GM19239 (cell line): ENCODE data around the gene MED12.

ENCODE experiments used
- DNase-seq: peaks from one replicate; pipeline ENCODE4 v3.0.0; 2011; ENCODE audit warnings: low spot score; ENCODE audit not compliant: insufficient read length
- FAIRE-seq: peaks from 2 replicates; lab custom pipeline; 2011; peaks lifted over from hg19 to GRCh38; lab: Jason Lieb, UNC

Gene MED12

GRCh38 chrX:71183341-71183740 is 64.9 kb downstream of the MED12 start:
- DNase-seq (no peak), FAIRE-seq (no peak)

- no peak for FAIRE-seq
- DNase-seq: no peak
Observed at GRCh38 chrX:71184092-71184491, 65.7 kb downstream of the MED12 start.

- DNase-seq (no peak), FAIRE-seq (no peak)
Observed at GRCh38 chrX:71184803-71185495, 66.6 kb downstream of the MED12 start.

- DNase-seq: no peak
- no peak for FAIRE-seq
Observed at GRCh38 chrX:71191248-71191647, 72.9 kb downstream of the MED12 start.
